GM18511 (cell line): ENCODE measurements around the gene MUC5AC.
"Not testable (repeated sequence)": the region's sequence is repeated elsewhere in the genome, so short reads cannot be mapped to it uniquely, and the experiment has no call there.

Experiments
- ATAC-seq: cut with Tn5 transposase; IDR thresholded peaks from one replicate; pipeline ENCODE4 v1.9.1; 2021; ENCODE audit warnings: mild to moderate bottlenecking, moderate library complexity; ENCODE audit not compliant: unreplicated experiment

MUC5AC gene

DNA sequence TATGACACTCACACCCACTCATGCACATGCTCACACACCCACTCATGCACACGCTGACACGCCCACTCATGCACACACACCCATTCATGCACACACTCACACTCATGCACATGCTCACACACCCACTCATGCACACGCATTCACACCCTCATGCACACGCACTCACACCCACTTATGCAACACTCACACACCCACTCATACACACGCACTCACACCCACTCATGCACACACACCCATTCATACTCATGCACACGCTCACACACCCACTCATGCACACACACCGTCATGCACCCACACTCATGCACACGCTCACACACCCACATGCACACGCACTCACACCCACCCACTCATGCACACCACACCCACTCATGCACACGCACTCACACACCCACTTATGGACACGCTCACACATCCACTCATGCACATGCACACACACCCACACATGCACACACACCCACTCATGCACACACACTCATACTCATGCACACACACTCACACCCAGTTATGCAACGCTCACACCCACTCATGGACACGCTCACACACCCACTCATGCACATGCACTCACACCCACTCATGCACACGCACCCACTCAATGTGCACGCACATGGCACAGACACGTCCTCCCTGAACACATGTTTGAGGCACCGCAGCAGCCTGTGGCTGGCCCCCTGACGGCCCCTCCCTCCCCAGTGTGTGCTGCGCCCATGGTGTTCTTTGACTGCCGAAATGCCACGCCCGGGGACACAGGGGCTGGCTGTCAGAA lies 17.9 kb downstream of the MUC5AC start:
- no peak for ATAC-seq

GRCh38 chr11:1176224-1177019 lies 18.7 kb downstream of the MUC5AC start:
- ATAC-seq, result no peak

- no peak for ATAC-seq
Measured at GRCh38 chr11:1177020-1177770, 19.4 kb downstream of the MUC5AC start.

GRCh38 chr11:1177771-1178090 lies 20.0 kb downstream of the MUC5AC start:
- no peak for ATAC-seq

GRCh38 chr11:1178201-1178885 lies 20.6 kb downstream of the MUC5AC start:
- ATAC-seq, result no peak

DNA sequence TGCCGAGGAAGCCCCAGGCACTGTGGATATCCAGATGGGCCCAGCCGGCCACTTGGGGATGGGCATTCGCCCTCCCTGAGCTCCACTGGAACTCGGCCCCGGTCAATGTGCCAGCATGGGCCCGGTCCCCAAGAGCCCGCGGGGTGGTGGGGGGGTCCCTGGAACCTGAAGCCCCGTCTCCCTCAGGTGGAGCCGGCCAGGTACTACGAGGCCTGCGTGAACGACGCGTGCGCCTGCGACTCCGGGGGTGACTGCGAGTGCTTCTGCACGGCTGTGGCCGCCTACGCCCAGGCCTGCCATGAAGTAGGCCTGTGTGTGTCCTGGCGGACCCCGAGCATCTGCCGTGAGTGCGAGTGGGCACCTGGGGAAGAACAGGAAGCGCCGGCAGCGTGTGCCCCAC lies 21.2 kb downstream of the MUC5AC start:
- ATAC-seq, result no peak

DNA sequence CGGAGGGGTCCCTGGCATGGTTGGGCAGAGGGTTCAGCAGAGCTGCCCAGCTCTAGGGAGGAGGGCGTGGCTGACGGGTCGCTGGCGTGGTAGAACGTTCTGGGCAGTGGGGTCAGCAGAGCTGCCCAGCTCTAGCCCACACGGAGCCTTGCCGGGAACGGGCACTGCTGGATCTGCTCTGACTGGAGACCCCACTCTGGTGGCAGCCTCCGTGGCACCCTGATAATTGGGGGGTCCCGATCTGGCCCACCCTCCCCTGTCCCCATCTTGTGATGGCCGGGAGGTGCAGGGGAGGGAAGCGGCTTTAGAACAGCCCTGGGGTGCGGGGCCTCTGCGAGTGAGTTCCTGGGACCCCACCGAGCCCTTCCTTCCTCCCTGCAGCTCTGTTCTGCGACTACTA lies 21.9 kb downstream of the MUC5AC start:
- no peak for ATAC-seq

GRCh38 chr11:1180171-1180570 lies 22.4 kb downstream of the MUC5AC start:
- no peak for ATAC-seq

DNA sequence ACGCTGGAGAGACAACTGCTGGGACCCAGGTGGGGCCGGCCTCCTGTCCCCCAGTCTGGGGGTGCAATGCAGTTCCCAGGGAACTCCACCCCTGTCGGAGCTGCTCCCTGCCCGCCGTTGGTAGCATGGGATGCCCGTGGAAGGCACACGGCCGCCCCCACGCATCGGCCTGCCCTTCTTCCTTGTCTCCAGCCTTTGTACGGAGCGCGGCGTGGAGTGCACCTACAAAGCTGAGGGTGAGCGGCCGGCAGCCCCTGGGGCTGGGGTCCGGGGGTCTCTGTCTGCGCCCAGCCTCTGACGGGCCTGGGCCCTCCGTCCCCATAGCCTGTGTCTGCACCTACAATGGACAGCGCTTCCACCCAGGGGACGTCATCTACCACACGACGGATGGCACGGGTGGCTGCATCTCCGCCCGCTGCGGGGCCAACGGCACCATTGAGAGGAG lies 23.2 kb downstream of the MUC5AC start:
- ATAC-seq, result no peak

GRCh38 chr11:1181420-1181819 lies 23.7 kb downstream of the MUC5AC start:
- no peak for ATAC-seq

GRCh38 chr11:1181853-1182535 lies 24.2 kb downstream of the MUC5AC start:
- ATAC-seq, result no peak

DNA sequence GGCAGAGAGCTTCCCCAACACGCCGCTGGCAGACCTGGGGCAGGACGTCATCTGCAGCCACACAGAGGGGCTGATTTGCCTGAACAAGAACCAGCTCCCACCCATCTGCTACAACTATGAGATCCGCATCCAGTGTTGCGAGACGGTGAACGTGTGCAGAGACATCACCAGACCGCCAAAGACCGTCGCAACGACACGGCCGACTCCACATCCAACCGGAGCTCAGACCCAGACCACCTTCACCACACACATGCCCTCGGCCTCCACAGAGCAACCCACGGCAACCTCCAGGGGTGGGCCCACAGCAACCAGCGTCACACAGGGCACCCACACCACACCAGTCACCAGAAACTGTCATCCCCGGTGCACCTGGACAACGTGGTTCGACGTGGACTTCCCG lies 26.4 kb downstream of the MUC5AC start:
- not testable (repeated sequence) for ATAC-seq

DNA sequence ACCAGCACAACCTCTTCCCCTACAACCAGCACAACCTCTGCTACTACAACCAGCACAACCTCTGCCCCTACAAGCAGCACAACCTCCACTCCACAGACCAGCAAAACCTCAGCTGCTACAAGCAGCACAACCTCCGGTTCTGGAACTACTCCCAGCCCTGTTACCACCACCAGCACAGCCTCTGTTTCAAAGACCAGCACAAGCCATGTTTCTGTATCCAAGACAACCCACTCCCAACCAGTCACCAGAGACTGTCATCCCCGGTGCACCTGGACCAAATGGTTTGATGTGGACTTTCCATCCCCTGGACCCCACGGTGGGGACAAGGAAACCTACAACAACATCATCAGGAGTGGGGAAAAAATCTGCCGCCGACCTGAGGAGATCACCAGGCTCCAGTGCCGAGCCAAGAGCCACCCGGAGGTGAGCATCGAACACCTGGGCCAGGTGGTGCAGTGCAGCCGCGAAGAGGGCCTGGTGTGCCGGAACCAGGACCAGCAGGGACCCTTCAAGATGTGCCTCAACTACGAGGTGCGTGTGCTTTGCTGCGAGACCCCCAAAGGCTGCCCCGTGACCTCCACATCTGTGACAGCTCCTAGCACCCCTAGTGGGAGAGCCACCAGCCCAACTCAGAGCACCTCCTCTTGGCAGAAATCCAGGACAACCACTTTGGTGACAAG lies 30.8 kb downstream of the MUC5AC start:
- ATAC-seq, result not testable (repeated sequence)

DNA sequence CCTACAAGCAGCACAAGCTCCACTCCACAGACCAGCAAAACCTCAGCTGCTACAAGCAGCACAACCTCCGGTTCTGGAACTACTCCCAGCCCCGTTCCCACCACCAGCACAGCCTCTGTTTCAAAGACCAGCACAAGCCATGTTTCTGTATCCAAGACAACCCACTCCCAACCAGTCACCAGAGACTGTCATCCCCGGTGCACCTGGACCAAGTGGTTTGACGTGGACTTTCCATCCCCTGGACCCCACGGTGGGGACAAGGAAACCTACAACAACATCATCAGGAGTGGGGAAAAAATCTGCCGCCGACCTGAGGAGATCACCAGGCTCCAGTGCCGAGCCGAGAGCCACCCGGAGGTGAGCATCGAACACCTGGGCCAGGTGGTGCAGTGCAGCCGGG lies 32.1 kb downstream of the MUC5AC start:
- ATAC-seq, result not testable (repeated sequence)

- ATAC-seq, result not testable (repeated sequence)
Measured at GRCh38 chr11:1191786-1192470, 34.2 kb downstream of the MUC5AC start.

DNA sequence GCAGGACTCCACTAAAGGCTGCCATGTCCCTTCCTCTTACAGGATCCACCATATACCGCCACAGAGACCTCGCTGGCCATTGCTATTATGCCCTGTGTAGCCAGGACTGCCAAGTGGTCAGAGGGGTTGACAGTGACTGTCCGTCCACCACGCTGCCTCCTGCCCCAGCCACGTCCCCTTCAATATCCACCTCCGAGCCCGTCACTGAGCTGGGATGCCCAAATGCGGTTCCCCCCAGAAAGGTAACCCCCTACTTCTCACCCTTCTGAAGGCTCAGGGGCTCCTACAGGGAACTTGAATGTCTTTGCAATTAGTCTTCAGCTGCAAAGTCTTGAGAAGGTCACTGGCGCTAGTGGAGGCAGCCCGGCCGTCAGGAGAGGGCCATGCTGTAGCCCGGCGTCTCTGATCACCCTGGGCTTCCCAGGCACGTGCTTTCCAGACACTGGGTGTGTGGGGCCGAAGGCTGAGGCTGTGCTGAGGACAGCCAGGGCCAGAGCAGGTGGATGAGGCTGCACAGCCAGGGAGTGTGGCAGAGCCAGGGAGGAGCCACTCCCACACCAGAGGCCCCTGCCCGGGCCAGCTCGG lies 35.1 kb downstream of the MUC5AC start:
- no peak for ATAC-seq

- no peak for ATAC-seq
Measured at GRCh38 chr11:1193326-1194230, 35.8 kb downstream of the MUC5AC start.
